Breast epithelium (tissue), 4 donors: ENCODE data around the gene GTPBP3. TPM values are rescaled to one million over a fixed set of nuclear protein-coding genes. Genes with fewer than 3 reads are reported as not detected.

Experiments
- DNase-seq, 2 donors: peaks; one replicate each; pipeline ENCODE4 v3.0.0-alpha.2; 2019; ENCODE audit warnings: low spot score in 2 of 2
- H3K27ac ChIP-seq, 2 donors: fragments of 200-600 bp; sonication (generic) in 1 of 2; one replicate each; pipeline ENCODE4 v1.5.1; 2016 to 2019; ENCODE audit warnings: mild to moderate bottlenecking in 1 of 2
- H3K27me3 ChIP-seq, 2 donors: fragments of 200-600 bp; sonication (generic) in 1 of 2; one replicate each; pipeline versions ENCODE4 v1.5.1 to v1.6.0; 2017 to 2019; ENCODE audit warnings: control low read depth in 1 of 2, mild to moderate bottlenecking in 1 of 2
- H3K36me3 ChIP-seq: fragments of 200-600 bp; one replicate; pipeline ENCODE4 v1.5.1; 2019
- H3K4me1 ChIP-seq, 2 donors: fragments of 200-600 bp; sonication (generic); one replicate each; pipeline ENCODE4 v1.5.1; 2016 to 2019; ENCODE audit warnings: control low read depth in 1 of 2
- H3K4me3 ChIP-seq, 3 donors: fragments of 200-600 bp; sonication (generic); 1 replicate in 2 of 3; 2 replicates in 1 of 3; pipeline ENCODE4 v1.5.1; 2016 to 2019; ENCODE audit warnings: mild to moderate bottlenecking in 3 of 3, moderate library complexity in 2 of 3
- H3K9me3 ChIP-seq, 2 donors: fragments of 200-600 bp; sonication (generic) in 1 of 2; one replicate each; pipeline ENCODE4 v1.5.1; 2016 to 2019; ENCODE audit warnings: control low read depth in 1 of 2
- CTCF ChIP-seq, 3 donors: fragments of 450-650 bp; IDR thresholded peaks; one replicate each; pipeline ENCODE4 v1.5.1; 2016 to 2017; ENCODE audit warnings: antibody characterized with exemption in 3 of 3, mild to moderate bottlenecking in 3 of 3, moderate library complexity in 3 of 3
- POLR2A ChIP-seq: fragments of 450-650 bp; IDR thresholded peaks from one replicate; pipeline ENCODE4 v1.6.1; 2016; ENCODE audit warnings: antibody characterized with exemption, mild to moderate bottlenecking, moderate library complexity
- POLR2AphosphoS5 ChIP-seq, 3 donors: sonication (generic); formaldehyde crosslinking; IDR thresholded peaks; one replicate each; pipeline ENCODE4 v1.6.1; 2017; ENCODE audit warnings: antibody characterized with exemption in 3 of 3
- intact Hi-C: fragments of 100-400 bp; cut with DNase I; formaldehyde crosslinking; loops from one replicate; pipeline ENCODE4 v1.15.1; 2023; ENCODE audit warnings: low total_unique reads
- total RNA-seq, 3 donors: library from RNA; depleted of rRNA; stranded (reverse); fragments of >200 nt; gene quantifications; one replicate each; pipeline ENCODE4 v1.1.0, GENCODE V29; 2016

The GTPBP3 gene
- total RNA-seq, 3 donors from 2014 or later, result 15.5 to 22.6 (median 17.7) TPM

- peaks cover 0 to 31% of the 10 kb centered on the region in 2 donors for H3K4me1 ChIP-seq
- no peaks in the 10 kb centered on the region for H3K36me3 ChIP-seq
- intact Hi-C loops, result loop anchor here (10.0 kb wide), 1 partner anchor 82 kb away; no protein-coding TSS in a partner anchor
- H3K9me3 ChIP-seq, result peaks cover 0 to 5% of the 10 kb centered on the region in 2 donors
- peak overlapping the region; percentile 70 to 81 (median 81) for H3K4me3 ChIP-seq
- H3K27ac ChIP-seq, result peak overlapping the region; percentile 82 to 90
- TF ChIP-seq POLR2A (no peak), CTCF (IDR thresholded peaks at IDR 0.05) (no peak), POLR2AphosphoS5 (IDR thresholded peaks at IDR 0.05) (no peak)
- no peaks in the 10 kb centered on the region for H3K27me3 ChIP-seq
- no peak for DNase-seq
Measured at GRCh38 chr19:17302391-17303166, 34.8 kb upstream of the GTPBP3 start.

GRCh38 chr19:17303167-17303939 lies 34.0 kb upstream of the GTPBP3 start, which contains the start of gene ABHD8:
Gene ABHD8 (minus strand): TSS chr19:17303425. CDS start chr19:17301616, 1,809 bp downstream.
- H3K4me3 ChIP-seq, result peak within 1 kb of the TSS; percentile 70 to 81 (median 81)
- TF ChIP-seq POLR2AphosphoS5 (IDR thresholded peaks at IDR 0.05), result peak in 2 of 3 donors; percentile 31 to 35
- TF ChIP-seq POLR2A, result peak; percentile 25
- peak; percentile 73 to 83 (median 79) for TF ChIP-seq CTCF (IDR thresholded peaks at IDR 0.05)
- no peaks in the 10 kb centered on the region for H3K9me3 ChIP-seq
- peak within 1 kb of the TSS; percentile 82 to 90 for H3K27ac ChIP-seq
- no peaks in the 10 kb centered on the region for H3K27me3 ChIP-seq
- peak; percentile 96 for DNase-seq
- no peaks in the 10 kb centered on the region for H3K36me3 ChIP-seq
- intact Hi-C loops, result loop anchor here (10.0 kb wide), 1 partner anchor 81 kb away; no protein-coding TSS in a partner anchor
- peaks cover 0 to 31% of the 10 kb centered on the region in 2 donors for H3K4me1 ChIP-seq

GRCh38 chr19:17303940-17304267 lies 33.4 kb upstream of the GTPBP3 start:
- intact Hi-C loops, result loop anchor here (10.0 kb wide), 1 partner anchor 81 kb away; no protein-coding TSS in a partner anchor

GRCh38 chr19:17304386-17305215 lies 32.8 kb upstream of the GTPBP3 start:
- peak overlapping the region; percentile 30 to 90 for H3K27ac ChIP-seq
- no peaks in the 10 kb centered on the region for H3K27me3 ChIP-seq
- H3K36me3 ChIP-seq, result no peaks in the 10 kb centered on the region
- intact Hi-C loops, result loop anchor here (10.0 kb wide), 1 partner anchor 80 kb away; no protein-coding TSS in a partner anchor
- peak overlapping the region in 1 of 3 donors; percentile 70 for H3K4me3 ChIP-seq
- H3K9me3 ChIP-seq, result no peaks in the 10 kb centered on the region
- TF ChIP-seq POLR2AphosphoS5 (IDR thresholded peaks at IDR 0.05) (no peak), CTCF (IDR thresholded peaks at IDR 0.05) (no peak), POLR2A (no peak)
- peak in 1 of 2 donors; percentile 61 for DNase-seq
- H3K4me1 ChIP-seq, result peaks cover 0 to 31% of the 10 kb centered on the region in 2 donors

More at GRCh38 chr19:17303940-17304267, 33.4 kb upstream of the GTPBP3 start:
- Histone ChIP-seq H3K27ac (peak overlapping the region; percentile 82 to 90), H3K4me3 (peak overlapping the region in 2 of 3 donors; percentile 81), H3K27me3 (no peaks in the 10 kb centered on the region), H3K36me3 (no peaks in the 10 kb centered on the region), H3K4me1 (peaks cover 0 to 31% of the 10 kb centered on the region in 2 donors), H3K9me3 (no peaks in the 10 kb centered on the region)
- no peak for DNase-seq
- TF ChIP-seq POLR2AphosphoS5 (IDR thresholded peaks at IDR 0.05), result no peak
- no peak for TF ChIP-seq POLR2A
- TF ChIP-seq CTCF (IDR thresholded peaks at IDR 0.05), result no peak
